Neural cell (in vitro differentiated cells): Measurements from ENCODE around the gene CFAP157. TPM values are rescaled to one million over a fixed set of nuclear protein-coding genes. Genes with fewer than 3 reads are reported as not detected.
A peak's percentile ranks its signal among the peaks of the same experiment; 100 is the strongest.

Source experiments
- H2AFZ ChIP-seq: fragments of 200-600, 300-800 bp; sonication (generic), shearing (Covaris generic); 2 replicates; pipeline ENCODE4 v1.6.0; 2014; ENCODE audit warnings: low read depth, mild to moderate bottlenecking, antibody characterized with exemption, low read length, moderate library complexity
- H3F3A ChIP-seq: fragments of 200-600 bp; shearing (Covaris generic); 2 replicates; pipeline ENCODE4 v1.6.1; 2016; ENCODE audit warnings: mild to moderate bottlenecking, moderate library complexity, mixed read lengths, antibody characterized with exemption, low read length; ENCODE audit not compliant: insufficient read depth, poor library complexity, severe bottlenecking
- H3K27ac ChIP-seq: fragments of 200-600, 300-800 bp; sonication (generic), shearing (Covaris generic); 2 replicates; pipeline ENCODE4 v1.5.1; 2014; ENCODE audit warnings: mild to moderate bottlenecking, low read length, moderate library complexity
- H3K27me3 ChIP-seq: fragments of 300-800, 200-600 bp; sonication (generic), shearing (Covaris generic); 2 replicates; pipeline ENCODE4 v1.6.0; 2014; ENCODE audit warnings: mild to moderate bottlenecking, low read depth, low read length, moderate library complexity; ENCODE audit not compliant: insufficient read depth
- H3K36me3 ChIP-seq: fragments of 300-800, 200-600 bp; sonication (generic), shearing (Covaris generic); 2 replicates; pipeline ENCODE4 v1.5.1; 2014; ENCODE audit warnings: mild to moderate bottlenecking, antibody characterized with exemption, low read length, moderate library complexity; ENCODE audit not compliant: insufficient read depth
- H3K4me2 ChIP-seq: fragments of 300-800, 200-600 bp; sonication (generic), shearing (Covaris generic); 2 replicates; pipeline ENCODE4 v1.6.0; 2014; ENCODE audit warnings: mild to moderate bottlenecking, low read length
- H3K4me3 ChIP-seq: fragments of 300-800, 200-600 bp; sonication (generic), shearing (Covaris generic); 2 replicates; pipeline ENCODE4 v1.5.1; 2014; ENCODE audit warnings: mild to moderate bottlenecking, low read length, moderate library complexity
- H3K79me2 ChIP-seq: fragments of 200-600 bp; shearing (Covaris generic); replicated peaks from 2 replicates; pipeline ENCODE4 v1.6.0; 2014; ENCODE audit warnings: mild to moderate bottlenecking, low read length, moderate library complexity; ENCODE audit not compliant: insufficient read depth
- H3K9ac ChIP-seq: fragments of 300-800, 200-600 bp; sonication (generic), shearing (Covaris generic); 2 replicates; pipeline ENCODE4 v1.6.1; 2016; ENCODE audit warnings: mild to moderate bottlenecking, low read length, mixed read lengths
- H3K9me2 ChIP-seq: fragments of 200-600 bp; shearing (Covaris generic); 2 replicates; pipeline ENCODE4 v1.6.1; 2016; ENCODE audit warnings: mild to moderate bottlenecking, low read length, mixed read lengths; ENCODE audit not compliant: insufficient read depth
- H3K9me3 ChIP-seq: fragments of 200-600, 300-800 bp; sonication (generic), shearing (Covaris generic); 2 replicates; pipeline ENCODE4 v1.6.1; 2016; ENCODE audit warnings: mild to moderate bottlenecking, mixed run types, low read length, moderate library complexity, mixed read lengths
- H4K20me1 ChIP-seq: fragments of 200-600 bp; shearing (Covaris generic); 2 replicates; pipeline ENCODE4 v1.6.1; 2016; ENCODE audit warnings: mild to moderate bottlenecking, mixed run types; ENCODE audit not compliant: insufficient read depth
- EP300 ChIP-seq: fragments of 450-650 bp; conservative IDR thresholded peaks from 2 replicates; pipeline ENCODE4 v1.6.1; 2014; ENCODE audit warnings: antibody characterized with exemption, mild to moderate bottlenecking, moderate library complexity; ENCODE audit not compliant: poor library complexity, severe bottlenecking
- EZH2 ChIP-seq: fragments of 200-600, 300-800 bp; shearing (Covaris generic), sonication (generic); IDR thresholded peaks from 2 replicates; pipeline ENCODE4 v1.6.1; 2014; ENCODE audit warnings: antibody characterized with exemption, low read length, borderline replicate concordance, mild to moderate bottlenecking; ENCODE audit not compliant: insufficient read depth, poor library complexity, severe bottlenecking
- MXI1 ChIP-seq: fragments of 450-650 bp; conservative IDR thresholded peaks from 2 replicates; pipeline ENCODE4 v1.6.1; 2014; ENCODE audit warnings: antibody characterized with exemption, mild to moderate bottlenecking; ENCODE audit not compliant: poor library complexity, severe bottlenecking
- POLR2AphosphoS5 ChIP-seq: IDR thresholded peaks from 2 replicates; pipeline ENCODE4 v1.6.1; 2012
- RAD21 ChIP-seq: fragments of 450-650 bp; conservative IDR thresholded peaks from 2 replicates; pipeline ENCODE4 v1.6.1; 2014; ENCODE audit warnings: antibody characterized with exemption, mild to moderate bottlenecking, moderate library complexity
- REST ChIP-seq: IDR thresholded peaks from 2 replicates; pipeline ENCODE4 v1.6.1; 2012; ENCODE audit warnings: borderline replicate concordance
- SMC3 ChIP-seq: fragments of 450-650 bp; conservative IDR thresholded peaks from 2 replicates; pipeline ENCODE4 v1.6.1; 2014; ENCODE audit warnings: antibody characterized with exemption, mild to moderate bottlenecking, moderate library complexity; ENCODE audit not compliant: poor library complexity
- TAF1 ChIP-seq: IDR thresholded peaks from 2 replicates; pipeline ENCODE4 v1.6.1; 2012; ENCODE audit warnings: low read depth
- polyA plus RNA-seq: library from polyadenylated mRNA; depleted of rRNA; stranded (reverse); fragments of >200 nt; gene quantifications from 2 replicates; pipeline ENCODE4 v1.2.3, GENCODE V29; 2014
- TF ChIP-seq, protein P1 (sequence below): fragments of 450-650 bp; IDR thresholded peaks from 2 replicates; pipeline ENCODE4 v1.5.1; 2014; ENCODE audit warnings: antibody characterized with exemption, mild to moderate bottlenecking, moderate library complexity; ENCODE audit not compliant: poor library complexity, severe bottlenecking

CFAP157 gene
- polyA plus RNA-seq, 1 donor from 2014 or later = 1.3 TPM

- no peaks in the 10 kb centered on the region for H3K36me3 ChIP-seq
- H3K4me2 ChIP-seq = no peak overlapping the region
These were observed 6.1 kb downstream of the CFAP157 start for GRCh38 chr9:127712867-127713266.

GRCh38 chr9:127714020-127714750 is 7.4 kb downstream of the CFAP157 start:
- Histone ChIP-seq H3K27me3 (no peaks in the 10 kb centered on the region), H2AFZ (no peak overlapping the region), H3K9me2 (no peaks in the 10 kb centered on the region), H3K4me3 (peak overlapping the region; percentile 87), H3K9me3 (no peaks in the 10 kb centered on the region), H3K79me2 (no peaks in the 10 kb centered on the region), H3K36me3 (no peaks in the 10 kb centered on the region), H4K20me1 (no peaks in the 10 kb centered on the region), H3F3A (no peaks in the 10 kb centered on the region), H3K4me2 (no peak overlapping the region), H3K27ac (no peak overlapping the region), H3K9ac (no peak overlapping the region)
- TF ChIP-seq EP300 (no peak), MXI1 (no peak), TAF1 (no peak), POLR2AphosphoS5 (no peak), REST (no peak), EZH2 (no peak), RAD21 (no peak), SMC3 (no peak)

More at GRCh38 chr9:127712867-127713266, 6.1 kb downstream of the CFAP157 start:
- no peak overlapping the region for H3K27ac ChIP-seq
- H3K9me2 ChIP-seq = no peaks in the 10 kb centered on the region
- H3K9ac ChIP-seq = no peak overlapping the region
- H3K79me2 ChIP-seq = no peaks in the 10 kb centered on the region
- H3K9me3 ChIP-seq = no peaks in the 10 kb centered on the region
- no peak overlapping the region for H3K4me3 ChIP-seq
- TF ChIP-seq EP300 = no peak
- TF ChIP-seq, protein P1, sequence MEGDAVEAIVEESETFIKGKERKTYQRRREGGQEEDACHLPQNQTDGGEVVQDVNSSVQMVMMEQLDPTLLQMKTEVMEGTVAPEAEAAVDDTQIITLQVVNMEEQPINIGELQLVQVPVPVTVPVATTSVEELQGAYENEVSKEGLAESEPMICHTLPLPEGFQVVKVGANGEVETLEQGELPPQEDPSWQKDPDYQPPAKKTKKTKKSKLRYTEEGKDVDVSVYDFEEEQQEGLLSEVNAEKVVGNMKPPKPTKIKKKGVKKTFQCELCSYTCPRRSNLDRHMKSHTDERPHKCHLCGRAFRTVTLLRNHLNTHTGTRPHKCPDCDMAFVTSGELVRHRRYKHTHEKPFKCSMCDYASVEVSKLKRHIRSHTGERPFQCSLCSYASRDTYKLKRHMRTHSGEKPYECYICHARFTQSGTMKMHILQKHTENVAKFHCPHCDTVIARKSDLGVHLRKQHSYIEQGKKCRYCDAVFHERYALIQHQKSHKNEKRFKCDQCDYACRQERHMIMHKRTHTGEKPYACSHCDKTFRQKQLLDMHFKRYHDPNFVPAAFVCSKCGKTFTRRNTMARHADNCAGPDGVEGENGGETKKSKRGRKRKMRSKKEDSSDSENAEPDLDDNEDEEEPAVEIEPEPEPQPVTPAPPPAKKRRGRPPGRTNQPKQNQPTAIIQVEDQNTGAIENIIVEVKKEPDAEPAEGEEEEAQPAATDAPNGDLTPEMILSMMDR = no peak
- TF ChIP-seq SMC3 = no peak
- no peak for TF ChIP-seq MXI1
- no peak for TF ChIP-seq POLR2AphosphoS5
- no peak for TF ChIP-seq TAF1
- no peak for TF ChIP-seq RAD21
- TF ChIP-seq EZH2 = no peak
- no peak for TF ChIP-seq REST
- no peaks in the 10 kb centered on the region for H3K27me3 ChIP-seq
- no peak overlapping the region for H2AFZ ChIP-seq
- H4K20me1 ChIP-seq = no peaks in the 10 kb centered on the region
- H3F3A ChIP-seq = no peaks in the 10 kb centered on the region
